Fibroblast of lung (primary cell): Measurements from ENCODE around the gene CEMP1.

Source experiments
- CTCF ChIP-seq, 2 donors: IDR thresholded peaks in 1 of 2; conservative IDR thresholded peaks in 1 of 2; 1 replicate in 1 of 2; 2 replicates in 1 of 2; pipeline ENCODE4 v1.5.1; 2011 to 2012; ENCODE audit warnings: low read length in 2 of 2, control low read depth in 1 of 2, inconsistent platforms in 1 of 2, low read depth in 1 of 2, mild to moderate bottlenecking in 1 of 2
- EZH2 ChIP-seq: IDR thresholded peaks from 2 replicates; pipeline ENCODE4 v1.5.1; 2012; ENCODE audit warnings: low read length, control low read depth, mild to moderate bottlenecking; ENCODE audit errors: missing control alignments

- TF ChIP-seq CTCF (conservative IDR thresholded peaks at IDR 0.05 in 1 of 2, IDR thresholded peaks at IDR 0.05 in 1 of 2; ENCODE audit: low read depth in 1 of 2, low read length in 2 of 2) (no peak), EZH2 (no peak)
Observed at GRCh38 chr16:2531371-2531695, at the start of gene CEMP1.
